Right lung (tissue), 5 donors: ENCODE results near the gene MYDGF. TPM values are rescaled to one million over a fixed set of nuclear protein-coding genes. Genes with fewer than 3 reads are reported as not detected.

Source experiments
- DNase-seq, 2 donors: peaks; one replicate each; pipeline ENCODE4 v3.0.0-alpha.2; 2013
- polyA plus RNA-seq, 5 donors: library from polyadenylated mRNA; unstranded; fragments of 120-200 nt; gene quantifications; one replicate each; pipeline versions ENCODE4 v1.2.1 to v1.2.3, GENCODE V29; 2013; ENCODE audit warnings: inconsistent platforms in 1 of 5, low replicate concordance in 1 of 5; ENCODE audit not compliant: insufficient read length in 5 of 5, insufficient read depth in 1 of 5

Gene MYDGF
- polyA plus RNA-seq, 5 donors, result 57.2 to 105 (median 69.4) TPM

DNA sequence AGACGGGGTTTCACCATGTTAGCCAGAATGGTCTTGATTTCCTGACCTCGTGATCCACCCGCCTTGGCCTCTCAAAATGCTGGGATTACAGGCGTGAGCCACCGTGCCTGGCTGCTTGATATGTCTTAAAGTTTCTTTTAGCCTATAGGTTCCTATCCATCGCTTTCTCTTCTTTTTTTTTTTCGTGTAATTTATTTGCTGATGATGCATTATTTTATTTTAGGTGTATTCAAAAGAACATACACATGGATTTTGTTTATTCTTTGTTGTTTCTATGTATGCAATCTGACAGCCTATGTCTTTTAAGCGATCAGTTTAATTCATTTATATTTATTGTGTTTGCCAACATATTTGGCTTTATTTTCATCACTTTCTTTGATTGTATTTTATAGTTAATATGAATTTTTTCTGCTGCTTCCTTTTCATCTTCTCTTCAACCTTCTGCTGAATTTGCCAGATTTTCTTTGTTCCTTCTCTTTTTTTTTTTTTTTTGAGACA is 56.8 kb downstream of the MYDGF start:
- no peak for DNase-seq

DNA sequence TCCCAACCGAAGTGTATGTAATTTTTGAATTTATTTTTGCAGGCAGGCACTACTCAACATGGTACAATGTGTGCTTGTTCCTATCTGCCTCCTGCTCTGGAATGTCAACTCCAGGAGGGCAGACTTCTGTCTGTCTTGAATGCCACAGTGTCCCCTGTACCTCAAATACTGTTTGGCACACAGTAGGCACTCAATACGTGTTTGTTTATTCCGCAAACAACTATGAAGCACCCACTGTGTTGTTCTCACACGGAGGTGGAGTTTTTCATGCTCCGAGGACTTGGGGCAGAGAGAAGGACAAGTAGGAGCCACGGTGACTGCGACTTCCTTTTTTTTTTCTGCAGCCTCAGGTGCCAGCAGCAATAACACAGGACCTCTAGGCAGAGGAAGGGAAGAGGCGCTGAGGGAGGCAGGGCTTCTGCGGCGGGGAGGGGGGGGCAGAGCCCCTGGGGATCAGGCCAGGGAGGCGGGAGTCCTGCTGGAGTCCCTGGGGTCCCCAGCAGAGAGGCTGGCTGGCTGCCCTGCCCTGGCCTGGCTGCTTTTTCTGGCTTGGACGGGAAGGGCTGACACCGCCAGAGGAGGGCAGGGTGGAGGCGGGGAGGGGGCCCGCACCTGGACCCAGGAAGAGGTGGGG is 60.1 kb downstream of the MYDGF start:
- DNase-seq, result no peak

Other genes with a start within 250 kb of the MYDGF start
- gene UBXN6, start 212.5 kb downstream of the MYDGF start, polyA plus RNA-seq, result 100 to 1,000 TPM in 1 of 5 donors, 10 to 100 TPM in 4; 68.2 to 133 (median 89.3) TPM
- 10 to 100 TPM; 59.1 to 97.0 (median 77.2) TPM for gene HDGFL2, start 198.0 kb downstream of the MYDGF start, polyA plus RNA-seq
- gene PLIN4, start 151.9 kb downstream of the MYDGF start, polyA plus RNA-seq, result 1 to 10 TPM in 3 of 5 donors, under 1 TPM in 2; 0.75 to 1.4 (median 1.1) TPM
- 1 to 10 TPM; 1.8 to 3.1 (median 1.8) TPM for gene PLIN5, start 135.1 kb downstream of the MYDGF start, polyA plus RNA-seq
- gene LRG1, start 130.3 kb downstream of the MYDGF start, polyA plus RNA-seq, result 1 to 10 TPM in 3 of 5 donors, under 1 TPM in 2; 0.64 to 1.1 (median 1.0) TPM
- gene SEMA6B, start 110.7 kb downstream of the MYDGF start, polyA plus RNA-seq, result 1 to 10 TPM; 2.1 to 5.2 (median 2.8) TPM
- 10 to 100 TPM; 13.1 to 16.7 (median 13.7) TPM for gene TNFAIP8L1, start 30.8 kb downstream of the MYDGF start, polyA plus RNA-seq
- gene DPP9, start 53.5 kb upstream of the MYDGF start, polyA plus RNA-seq, result 10 to 100 TPM; 20.2 to 34.1 (median 29.0) TPM
- gene FEM1A, start 121.4 kb upstream of the MYDGF start, polyA plus RNA-seq, result 1 to 10 TPM; 1.4 to 2.4 (median 1.6) TPM
- 1 to 10 TPM; 5.7 to 9.0 (median 7.7) TPM for gene TICAM1, start 161.4 kb upstream of the MYDGF start, polyA plus RNA-seq
- gene PLIN3, start 197.3 kb upstream of the MYDGF start, polyA plus RNA-seq, result 10 to 100 TPM; 34.2 to 54.6 (median 40.5) TPM
- gene ARRDC5, start 232.6 kb upstream of the MYDGF start, polyA plus RNA-seq, result under 1 TPM in 3 of 5 donors, not detected in 2; 0.06 to 0.18 (median 0.12) TPM
- gene UHRF1, start 239.2 kb upstream of the MYDGF start, polyA plus RNA-seq, result 10 to 100 TPM; 17.5 to 24.6 (median 23.0) TPM